Mammary epithelial cell (primary cell): Measurements from ENCODE around the gene GNPNAT1.

Experiments
- EZH2 ChIP-seq: IDR thresholded peaks from 2 replicates; pipeline ENCODE4 v1.6.1; 2012; ENCODE audit warnings: low read length, inconsistent platforms, borderline replicate concordance
- TF ChIP-seq, protein P1 (sequence below), 2 donors: IDR thresholded peaks in 1 of 2; conservative IDR thresholded peaks in 1 of 2; 2 replicates each; pipeline ENCODE4 v1.5.1; 2011 to 2012; ENCODE audit warnings: inconsistent platforms in 2 of 2, low read length in 2 of 2, mild to moderate bottlenecking in 2 of 2, control low read depth in 1 of 2, low read depth in 1 of 2; ENCODE audit not compliant: insufficient read depth in 1 of 2; ENCODE audit errors: extremely low read depth in 1 of 2

DNA sequence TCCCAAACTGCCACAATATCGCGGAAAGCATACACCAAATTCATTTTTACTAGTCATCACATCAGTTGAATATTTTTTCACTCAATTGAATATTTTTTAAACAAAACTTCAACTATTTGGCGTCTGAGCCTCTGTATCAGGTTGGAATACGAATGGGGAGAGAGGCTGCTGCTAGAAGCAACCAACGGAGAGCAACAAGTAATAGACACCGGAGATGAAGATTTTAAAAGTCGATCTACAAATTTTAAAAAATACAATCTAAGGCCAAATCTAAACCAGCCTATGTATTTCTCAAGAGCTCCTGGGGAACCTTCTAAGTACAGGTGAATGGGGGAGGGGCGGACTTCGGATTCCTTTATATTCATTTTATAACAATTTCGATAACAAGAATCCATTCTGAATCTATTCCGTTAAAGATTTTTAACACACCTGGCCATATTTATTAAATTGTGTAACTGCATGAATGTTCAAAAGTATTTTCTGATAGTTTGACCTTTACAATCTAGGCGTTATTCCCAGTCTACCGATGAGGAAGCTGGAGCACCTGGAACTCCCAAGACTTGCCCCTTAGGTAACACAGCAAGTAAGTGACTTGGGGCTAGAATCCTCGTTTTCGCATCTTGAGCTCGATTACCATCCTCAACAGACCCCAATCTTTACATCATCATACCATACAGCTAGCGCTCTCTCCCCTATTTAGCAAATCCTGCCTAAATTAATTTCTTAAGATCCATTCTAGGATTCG, 1.2 kb downstream of the GNPNAT1 start:
- TF ChIP-seq, protein P1, sequence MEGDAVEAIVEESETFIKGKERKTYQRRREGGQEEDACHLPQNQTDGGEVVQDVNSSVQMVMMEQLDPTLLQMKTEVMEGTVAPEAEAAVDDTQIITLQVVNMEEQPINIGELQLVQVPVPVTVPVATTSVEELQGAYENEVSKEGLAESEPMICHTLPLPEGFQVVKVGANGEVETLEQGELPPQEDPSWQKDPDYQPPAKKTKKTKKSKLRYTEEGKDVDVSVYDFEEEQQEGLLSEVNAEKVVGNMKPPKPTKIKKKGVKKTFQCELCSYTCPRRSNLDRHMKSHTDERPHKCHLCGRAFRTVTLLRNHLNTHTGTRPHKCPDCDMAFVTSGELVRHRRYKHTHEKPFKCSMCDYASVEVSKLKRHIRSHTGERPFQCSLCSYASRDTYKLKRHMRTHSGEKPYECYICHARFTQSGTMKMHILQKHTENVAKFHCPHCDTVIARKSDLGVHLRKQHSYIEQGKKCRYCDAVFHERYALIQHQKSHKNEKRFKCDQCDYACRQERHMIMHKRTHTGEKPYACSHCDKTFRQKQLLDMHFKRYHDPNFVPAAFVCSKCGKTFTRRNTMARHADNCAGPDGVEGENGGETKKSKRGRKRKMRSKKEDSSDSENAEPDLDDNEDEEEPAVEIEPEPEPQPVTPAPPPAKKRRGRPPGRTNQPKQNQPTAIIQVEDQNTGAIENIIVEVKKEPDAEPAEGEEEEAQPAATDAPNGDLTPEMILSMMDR (conservative IDR thresholded peaks at IDR 0.05 in 1 of 2, IDR thresholded peaks at IDR 0.05 in 1 of 2; ENCODE audit: extremely low read depth in 1 of 2, insufficient read depth in 1 of 2, low read depth in 1 of 2, low read length in 2 of 2), result no peak
- no peak for TF ChIP-seq EZH2
